Stimulated activated CD8-positive, alpha-beta memory T cell treated with anti-CD3 and anti-CD28 coated beads, Interleukin-4, amount 100 ng/mL, for 24 hours (primary cell): ENCODE data around the gene PRKCE.

Experiments
- DNase-seq: peaks from one replicate; pipeline ENCODE4 v3.0.0-alpha.2; 2020; ENCODE audit warnings: low read depth

Gene PRKCE

DNA sequence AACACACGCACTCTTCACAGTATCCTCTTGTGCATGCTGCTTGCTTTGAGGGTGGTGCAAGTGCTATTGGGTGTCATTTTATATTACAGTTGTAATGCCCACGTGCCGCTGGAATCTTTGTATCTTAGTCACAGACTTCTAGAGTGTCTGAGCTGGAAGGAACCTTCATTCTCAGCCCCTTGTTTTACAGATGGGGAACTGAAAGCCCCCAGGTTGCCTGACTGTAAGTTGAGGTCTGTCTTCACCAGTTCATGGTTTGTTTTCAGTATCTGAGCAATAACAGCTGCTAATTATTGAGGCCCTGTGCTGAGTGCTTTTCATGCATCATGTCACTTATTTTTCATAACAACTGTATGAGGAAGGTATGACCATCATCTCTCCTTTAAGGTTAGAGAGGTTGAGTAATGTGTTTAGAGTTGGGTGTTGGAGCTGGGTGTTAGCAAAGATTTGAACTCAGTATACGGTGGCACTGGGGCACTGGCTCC, 77.0 kb downstream of the PRKCE start:
- no peak for DNase-seq

DNA sequence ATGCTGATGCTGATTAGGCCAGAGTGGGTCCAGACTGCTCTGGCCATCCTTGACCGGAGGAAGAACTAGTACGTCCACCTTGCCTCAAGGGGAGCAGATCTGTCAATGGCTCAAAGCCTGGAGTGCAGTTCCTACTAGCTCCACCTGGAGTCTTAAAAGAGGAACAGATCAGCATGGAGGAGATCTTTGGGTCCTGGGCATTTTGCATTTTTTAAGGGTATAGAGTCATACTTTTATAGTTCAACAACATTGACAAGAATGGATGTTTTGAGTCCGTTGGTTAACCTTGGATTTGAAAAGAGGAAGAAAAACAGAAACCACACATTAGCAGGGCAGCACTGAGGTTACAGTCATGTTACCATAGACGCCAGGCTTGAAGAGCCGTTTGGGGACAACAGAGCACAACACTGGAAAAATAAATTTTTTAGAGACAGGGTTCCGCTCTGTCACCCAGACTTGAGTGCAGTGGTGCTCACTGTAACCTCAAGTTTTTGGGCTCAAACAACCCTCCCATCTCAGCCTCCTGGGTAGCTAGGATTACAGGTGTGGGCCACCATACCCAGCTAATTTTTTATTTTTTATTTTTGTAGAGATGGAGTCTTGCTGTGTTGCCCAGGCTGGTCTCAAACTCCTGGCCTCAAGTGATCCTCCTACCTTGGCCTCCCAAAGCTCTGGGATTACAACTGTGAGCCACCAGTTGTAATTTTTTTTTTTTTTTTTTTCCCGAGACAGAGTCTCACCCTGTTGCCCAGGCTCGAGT, 78.5 kb downstream of the PRKCE start:
- DNase-seq: no peak

DNA sequence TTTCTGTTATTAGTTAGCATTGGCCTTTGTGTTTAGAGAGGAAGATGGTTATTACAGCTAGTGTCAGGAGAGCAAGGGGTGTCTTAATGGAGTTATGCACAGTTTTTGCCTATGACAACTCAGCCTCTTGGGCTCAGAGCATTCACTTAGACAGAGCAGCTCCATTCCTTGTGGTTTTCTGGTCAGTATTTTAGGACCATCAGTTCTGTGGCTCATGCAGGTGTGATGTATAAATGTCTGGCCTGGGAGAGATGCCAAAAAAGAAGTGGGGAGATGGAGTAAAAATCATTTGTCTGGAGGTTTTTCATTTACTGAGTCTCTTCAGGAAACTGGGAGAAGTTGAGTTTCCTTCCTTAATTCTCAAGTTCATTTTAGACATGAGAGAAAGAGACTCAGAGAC, 79.7 kb downstream of the PRKCE start:
- DNase-seq: no peak

DNA sequence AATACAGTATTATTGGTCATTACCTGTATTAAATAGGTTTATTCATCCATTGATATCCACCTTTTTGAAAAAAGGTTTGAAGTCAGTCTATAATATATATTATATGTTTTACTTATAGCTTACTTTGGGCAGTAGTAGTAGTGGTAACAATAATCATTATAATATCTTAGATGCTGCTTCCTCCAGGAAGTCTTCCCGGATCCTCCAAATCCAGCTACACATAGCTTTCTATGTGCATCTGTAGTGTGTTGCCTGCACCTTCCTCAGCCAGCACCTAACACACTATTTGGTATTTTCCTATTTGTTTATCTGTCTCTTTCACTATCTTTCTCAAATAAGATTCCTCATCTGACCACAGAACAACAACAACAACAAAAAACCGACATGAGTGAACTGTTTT, 81.0 kb downstream of the PRKCE start:
- no peak for DNase-seq

DNA sequence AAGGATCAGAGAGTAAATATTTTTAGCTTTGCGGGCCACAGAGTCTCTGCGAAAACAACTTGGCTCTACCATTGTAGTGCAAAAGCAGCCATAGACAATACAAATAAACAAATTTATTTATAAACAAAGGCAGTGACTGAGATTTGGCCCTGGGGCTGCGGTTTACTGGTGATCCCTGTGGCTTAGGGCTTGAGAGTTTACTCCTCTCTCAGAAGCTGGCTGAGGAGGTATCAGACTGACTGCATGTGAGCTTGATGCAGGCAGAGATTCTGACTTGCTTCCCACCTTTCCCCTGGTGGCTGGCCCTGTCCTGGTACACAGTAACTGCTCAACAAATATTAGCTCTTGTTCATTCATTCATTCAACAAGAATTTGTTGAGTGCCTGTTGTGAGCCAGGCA, 81.5 kb downstream of the PRKCE start:
- DNase-seq: no peak

DNA sequence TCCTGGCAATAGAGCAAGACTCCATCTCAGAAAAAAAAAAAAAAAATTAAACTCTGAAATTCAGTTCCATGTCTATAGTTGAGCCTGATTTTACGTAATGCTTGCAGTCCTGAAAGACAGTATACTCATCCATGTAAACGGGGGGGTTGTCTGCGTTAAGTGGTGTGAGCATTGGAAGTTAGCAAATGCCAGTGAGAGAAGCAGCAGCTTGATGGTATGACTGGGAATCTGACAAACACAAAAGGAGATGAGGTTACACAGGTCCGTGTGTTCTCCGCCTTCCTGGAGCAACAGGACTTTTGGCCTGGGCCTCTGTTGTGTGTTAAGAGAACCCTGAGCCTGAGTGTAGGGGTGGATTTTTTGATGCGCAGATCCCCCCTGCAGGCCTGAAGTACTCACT, 82.9 kb downstream of the PRKCE start:
- no peak for DNase-seq

DNA sequence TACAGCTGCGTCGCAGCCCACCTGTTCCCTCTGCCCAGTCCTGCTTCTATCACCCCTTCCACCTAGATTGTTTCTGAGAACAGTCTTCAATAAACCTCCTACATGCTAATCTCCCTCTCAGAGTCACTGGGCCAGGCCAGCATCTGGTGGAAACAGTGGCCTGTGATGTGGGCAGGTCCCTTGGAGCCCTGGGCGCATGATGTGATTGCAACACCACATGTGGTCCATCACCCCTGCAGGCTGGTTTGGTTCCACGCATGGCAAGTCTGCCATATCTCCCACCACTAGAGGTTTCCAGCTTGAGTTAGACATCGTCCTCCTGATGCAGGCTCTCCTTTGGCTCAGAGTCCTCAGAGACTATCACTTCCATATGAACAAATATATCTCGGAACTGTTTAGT, 83.5 kb downstream of the PRKCE start:
- no peak for DNase-seq

DNA sequence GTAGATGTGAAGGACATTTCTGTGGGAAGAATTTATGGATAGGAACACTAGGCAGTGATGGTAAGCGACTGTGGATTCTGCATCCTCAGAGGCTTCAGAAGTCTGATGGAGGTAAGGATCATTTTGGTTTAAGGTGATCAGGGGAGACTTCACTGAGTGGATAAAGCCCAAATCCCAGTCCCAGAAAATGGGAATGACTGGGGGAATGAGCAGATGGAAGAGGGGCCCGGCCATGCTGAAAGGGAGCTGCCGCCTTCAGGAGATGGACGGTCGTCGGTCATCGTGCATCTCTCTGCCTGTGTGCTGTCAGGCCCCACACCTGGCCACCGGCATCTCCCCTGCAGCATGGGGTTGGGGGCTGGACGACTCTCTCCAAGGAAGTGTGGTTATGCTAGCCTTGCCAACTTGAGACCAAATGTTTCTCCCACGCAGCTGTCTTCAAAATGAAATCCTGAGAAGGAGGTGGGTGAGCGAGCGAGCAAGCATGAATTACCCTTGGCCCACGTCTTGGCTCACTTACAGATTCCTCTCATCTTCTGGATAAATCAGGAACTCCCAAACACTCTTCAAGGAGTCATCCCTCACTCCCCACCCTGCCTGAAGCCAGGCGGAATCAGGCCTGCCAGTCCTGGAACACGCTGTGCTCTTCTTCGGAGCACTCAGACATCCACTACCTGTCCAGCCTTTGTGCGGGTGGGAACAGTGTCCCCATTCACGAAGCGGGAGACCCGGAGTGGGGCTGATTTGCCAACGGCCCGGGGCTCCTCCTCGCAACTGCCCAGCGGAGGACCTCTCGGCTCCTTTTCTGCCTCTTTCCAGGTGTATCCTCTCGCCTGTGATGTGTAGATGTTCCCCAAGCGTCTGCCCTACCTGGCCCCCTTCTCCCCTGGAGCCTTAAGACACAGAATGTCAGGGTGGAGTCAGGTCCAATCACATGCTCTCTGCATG, 85.6 kb downstream of the PRKCE start:
- no peak for DNase-seq

DNA sequence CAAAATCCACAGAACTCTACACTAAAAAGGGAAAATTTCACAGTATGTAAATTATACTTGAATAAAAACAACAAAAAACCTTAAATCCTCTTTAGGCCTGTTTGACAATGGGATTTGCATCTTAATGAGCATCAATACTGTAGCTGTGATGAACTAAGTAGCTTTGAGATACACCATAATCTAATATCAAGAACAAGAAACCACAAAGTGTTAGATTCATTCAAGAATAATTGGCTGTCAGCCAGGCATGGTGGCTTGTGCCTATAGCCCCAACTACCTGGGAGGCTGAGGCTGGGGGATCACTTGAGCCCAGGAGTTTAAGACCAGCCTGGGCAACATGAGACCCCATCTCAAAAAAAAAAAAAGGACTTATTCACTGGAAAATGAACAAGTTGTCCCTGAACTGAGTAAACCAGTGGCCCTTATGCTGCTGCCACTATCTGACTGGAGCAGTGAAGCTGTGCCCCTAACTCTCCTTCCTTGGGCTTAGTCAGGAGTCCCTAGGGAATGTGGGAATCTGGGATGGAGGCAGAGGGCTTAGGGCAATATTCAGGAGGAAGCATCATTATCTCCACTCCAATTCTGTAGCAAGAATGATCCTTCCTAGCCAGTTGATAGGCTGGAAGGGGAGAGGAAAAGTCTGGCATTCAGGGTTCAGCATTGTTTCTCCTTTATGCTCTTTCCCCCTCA, 88.5 kb downstream of the PRKCE start:
- no peak for DNase-seq

DNA sequence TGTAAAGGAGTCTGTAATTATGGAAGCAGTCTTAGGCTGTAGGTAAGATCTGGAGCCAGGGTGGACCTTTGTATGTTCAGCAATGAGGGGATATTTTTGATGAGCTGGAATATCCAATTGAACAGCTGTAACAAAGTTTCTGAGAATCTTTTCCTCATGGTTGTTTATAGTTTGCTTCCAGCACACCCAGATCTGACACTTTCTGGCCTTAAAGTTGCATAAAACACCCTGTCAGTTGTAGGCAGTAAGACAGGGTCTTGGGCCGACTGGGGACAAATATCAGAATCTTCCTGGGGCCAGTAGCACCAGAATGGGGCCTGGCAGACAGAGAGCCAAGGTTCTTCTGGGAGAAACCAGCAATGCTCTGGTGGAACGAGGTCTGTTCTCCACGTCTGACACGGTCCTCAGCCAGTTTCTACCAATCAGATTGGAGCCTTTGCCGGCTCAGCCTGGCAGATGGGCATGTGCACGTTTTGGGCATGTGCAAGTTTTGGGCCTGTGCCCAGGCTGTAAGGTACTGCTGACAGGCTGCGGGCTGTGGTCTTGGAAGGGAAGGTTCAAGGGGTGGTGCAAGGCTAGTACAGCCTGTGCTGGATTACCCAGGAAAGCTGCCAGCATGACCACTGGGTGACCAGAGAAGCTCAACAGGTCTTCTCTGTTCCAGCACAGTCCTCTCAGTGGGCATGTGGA, 89.8 kb downstream of the PRKCE start:
- DNase-seq: no peak

DNA sequence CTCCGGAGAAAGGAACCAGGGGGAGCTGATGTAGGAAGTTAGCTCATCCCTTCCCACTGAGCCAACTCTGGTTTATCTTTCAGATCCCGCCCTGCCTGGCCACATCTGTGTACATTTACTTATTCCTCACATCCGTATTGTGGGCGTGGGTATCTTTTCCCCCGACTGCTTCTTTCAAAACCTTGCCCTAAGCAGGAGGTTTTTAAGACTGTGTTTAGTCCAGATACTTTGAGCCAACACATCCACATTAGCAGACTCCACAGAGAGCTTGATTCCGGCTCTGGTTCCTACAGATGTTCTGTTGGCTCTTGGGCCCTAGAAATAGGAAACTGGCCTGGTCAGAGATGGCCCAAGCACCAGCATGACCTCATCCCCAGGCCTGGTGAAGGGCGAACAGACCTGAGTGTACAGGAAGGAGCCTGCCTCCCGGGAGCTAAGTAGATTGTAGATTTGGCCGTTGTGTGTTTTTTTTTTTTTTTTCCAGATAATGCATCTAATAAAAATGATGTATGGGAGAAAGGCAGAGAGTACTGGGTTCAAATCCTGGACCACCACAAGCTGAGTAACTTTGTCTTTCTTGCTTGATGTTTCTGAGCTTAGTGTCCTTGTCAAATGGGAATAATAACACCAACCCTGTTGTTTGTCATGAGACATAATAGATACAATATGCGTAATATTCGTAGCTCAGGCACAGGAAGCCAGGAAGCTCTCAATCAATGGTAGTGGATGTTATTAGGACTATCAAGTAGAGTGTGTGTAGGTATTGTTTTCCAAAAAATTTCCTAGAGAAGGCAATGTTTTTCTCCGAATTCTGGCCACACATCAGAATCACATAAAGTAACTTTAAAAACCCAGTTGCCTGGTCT, 92.3 kb downstream of the PRKCE start:
- no peak for DNase-seq

DNA sequence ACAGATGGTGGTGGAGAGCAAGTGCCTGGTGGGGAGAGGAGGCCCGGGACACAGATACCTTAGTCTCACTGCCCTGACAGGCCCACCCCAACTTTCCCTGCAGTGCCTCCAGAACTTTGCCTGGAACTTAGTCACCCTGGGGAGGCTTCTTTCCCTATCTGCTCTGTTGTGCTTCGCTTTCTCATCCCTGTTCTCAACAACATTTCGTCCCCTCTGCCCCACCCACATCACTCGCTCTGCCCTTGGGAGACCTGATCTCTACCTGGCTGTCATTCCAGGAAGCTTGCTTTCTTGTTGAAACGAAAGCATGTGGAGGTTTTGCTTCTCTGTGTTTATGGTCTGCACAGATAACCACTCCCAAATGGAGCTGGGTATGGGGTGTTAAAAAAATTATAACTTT, 93.8 kb downstream of the PRKCE start:
- DNase-seq: no peak

DNA sequence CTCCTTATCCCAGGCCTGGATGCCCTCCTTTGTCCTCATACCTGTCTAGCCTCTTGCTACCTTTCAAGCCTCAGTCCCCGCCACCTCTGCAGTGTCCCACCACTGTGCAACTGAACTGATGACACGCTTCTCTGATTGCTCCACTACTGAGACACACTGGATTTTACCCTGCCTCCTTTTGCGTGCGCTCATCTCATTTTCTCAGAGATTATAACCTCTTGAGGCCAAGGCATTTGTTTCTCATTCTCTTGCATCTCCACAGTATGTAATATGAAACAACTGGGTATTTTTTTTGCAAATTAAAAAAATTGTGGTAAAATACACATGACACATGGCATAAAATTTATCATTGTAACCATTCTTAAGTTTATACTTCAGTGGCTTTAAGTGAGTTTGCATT, 95.4 kb downstream of the PRKCE start:
- no peak for DNase-seq

DNA sequence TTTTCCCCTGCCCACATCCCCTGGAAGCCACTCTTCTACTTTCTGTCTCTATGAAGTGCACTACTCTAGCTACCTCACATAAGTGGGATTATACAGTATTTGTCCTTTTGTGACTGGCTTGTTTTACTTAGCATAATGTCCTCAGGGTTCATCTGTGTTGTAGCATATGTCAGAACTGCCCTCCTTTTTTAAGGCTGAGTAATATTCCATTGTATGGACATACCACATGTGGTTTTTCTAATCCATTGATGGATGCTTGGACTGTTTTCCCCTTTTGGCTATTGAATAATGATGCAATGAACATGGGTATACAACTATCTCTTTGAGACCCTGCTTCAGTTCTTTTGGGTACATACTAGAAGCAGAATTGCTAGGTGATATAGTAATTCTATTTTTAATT, 95.9 kb downstream of the PRKCE start:
- no peak for DNase-seq

DNA sequence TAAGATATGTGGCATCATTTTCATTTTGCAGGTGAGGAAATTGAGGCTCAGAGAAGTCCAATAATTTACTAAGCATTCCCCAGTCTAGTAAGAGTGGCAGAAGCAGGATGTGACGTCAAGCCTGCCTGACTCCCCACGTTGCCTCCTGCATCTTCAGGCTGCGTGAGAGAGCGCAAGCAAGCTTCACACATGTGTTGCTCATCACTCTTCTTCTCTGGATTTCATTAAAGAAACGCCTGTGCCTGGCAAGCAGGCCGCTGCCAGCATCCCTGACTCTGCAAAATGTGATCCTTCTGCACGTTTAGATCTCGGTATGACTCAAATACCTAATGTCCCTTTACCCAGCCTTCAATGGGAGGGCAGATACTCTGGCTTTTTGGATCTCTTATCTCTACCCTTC, 96.8 kb downstream of the PRKCE start:
- DNase-seq: no peak

DNA sequence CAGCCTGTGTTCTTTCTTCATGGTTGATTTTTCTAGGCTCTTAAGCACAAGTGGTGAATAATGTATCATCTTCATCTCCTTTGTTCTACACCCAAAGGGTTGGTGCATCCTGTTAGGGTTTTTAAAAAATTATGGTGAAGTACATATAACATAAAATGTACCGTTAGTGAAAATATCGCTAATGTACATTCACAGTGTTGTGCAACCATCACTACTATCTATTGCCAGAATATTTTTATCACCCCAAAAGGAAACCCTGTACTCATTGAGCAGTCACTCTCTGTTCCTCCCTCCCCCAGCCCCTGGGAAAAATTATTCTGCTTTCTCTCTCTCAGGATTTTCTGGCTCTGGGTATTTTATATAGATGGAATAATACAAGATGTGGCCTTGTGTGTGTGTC, 98.5 kb downstream of the PRKCE start:
- no peak for DNase-seq

DNA sequence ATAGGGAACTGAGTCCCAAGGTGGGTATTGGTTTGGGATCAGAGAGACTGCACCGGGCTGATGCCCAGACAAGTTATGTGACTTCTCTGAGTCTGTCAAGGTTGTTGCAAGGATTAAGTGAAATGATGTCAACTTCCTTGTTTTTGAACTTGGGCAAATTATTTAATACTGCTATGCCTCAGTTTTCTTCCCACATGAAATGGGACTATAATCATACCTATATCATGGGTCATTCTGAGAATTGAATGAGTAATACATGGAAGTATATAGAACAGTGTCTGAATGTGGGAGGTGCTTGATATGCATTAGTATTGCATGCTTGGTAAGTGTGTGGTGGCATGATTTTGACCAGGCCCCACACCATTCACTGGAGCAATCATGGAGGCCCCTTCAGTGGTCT, 99.0 kb downstream of the PRKCE start:
- DNase-seq: no peak

DNA sequence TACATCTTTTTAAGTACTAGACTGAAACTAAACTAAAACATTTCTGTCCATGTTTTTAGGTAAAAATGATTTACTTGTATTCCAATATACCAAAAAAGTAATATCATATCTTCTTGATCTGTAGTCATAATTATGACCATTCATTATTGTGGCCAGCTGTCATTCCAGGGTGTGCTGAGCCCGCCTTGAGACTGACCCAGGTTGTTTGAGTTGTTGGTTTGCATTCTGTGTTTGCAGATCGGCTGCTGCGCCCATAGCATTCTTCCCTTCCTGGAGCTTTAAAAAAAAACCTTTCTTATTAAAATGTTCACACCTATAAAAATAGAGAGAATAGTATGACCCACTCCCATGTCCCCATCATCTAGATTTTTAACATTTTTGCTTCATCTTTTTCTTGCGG, 101.9 kb downstream of the PRKCE start:
- DNase-seq: no peak

DNA sequence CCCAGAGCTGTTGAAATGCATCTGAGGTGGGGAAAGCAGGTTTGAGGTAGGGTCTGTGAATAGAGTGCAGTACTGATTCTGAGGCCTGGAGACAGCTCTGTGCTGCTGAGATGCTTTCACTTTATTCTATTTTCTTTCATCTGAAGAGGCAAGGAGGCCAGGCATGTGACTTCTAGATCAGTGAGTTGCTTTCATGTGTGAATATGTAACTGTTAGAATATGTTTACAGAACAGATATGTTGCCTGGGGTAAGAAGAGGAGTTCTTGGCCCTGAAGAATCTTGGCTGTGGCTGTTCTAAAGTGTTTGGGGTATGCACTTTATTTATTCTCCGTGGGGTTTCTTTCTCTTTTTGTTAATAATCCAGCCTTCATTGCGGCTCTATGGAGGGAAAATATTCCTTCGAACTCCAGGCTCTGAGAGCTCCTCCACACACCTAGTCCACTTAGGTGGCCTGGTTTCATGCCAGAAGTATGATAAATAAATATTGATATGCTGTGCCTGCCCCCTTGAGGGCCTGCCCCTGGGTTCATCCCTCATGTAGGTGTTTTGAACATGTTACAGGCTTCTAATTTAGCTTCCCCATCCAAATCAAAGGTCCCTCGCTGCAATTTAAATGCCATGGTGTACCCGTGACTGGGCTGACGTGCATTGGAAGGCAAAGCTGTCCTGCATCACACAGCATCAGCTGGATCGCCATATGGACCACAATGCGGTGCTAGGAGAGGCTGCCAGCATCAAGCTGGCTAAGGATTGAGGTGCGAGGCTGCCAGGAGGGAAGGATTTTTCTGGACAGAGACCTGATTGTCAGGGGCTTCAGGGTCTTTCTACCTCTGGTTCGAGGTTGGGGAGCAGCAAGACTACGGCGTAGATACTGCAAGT, 102.9 kb downstream of the PRKCE start:
- no peak for DNase-seq
